Activated CD4-positive, alpha-beta memory T cell treated with anti-CD3 and anti-CD28 coated beads, Interleukin-2, amount 10 ng/mL, durations not matched to agents 7 days and 5 days (primary cell): Measurements from ENCODE around the gene BBS12. TPM values are rescaled to one million over a fixed set of nuclear protein-coding genes. Genes with fewer than 3 reads are reported as not detected.
A peak's percentile ranks its signal among the peaks of the same experiment; 100 is the strongest.
"Not testable (repeated sequence)": the region's sequence is repeated elsewhere in the genome, so short reads cannot be mapped to it uniquely, and the experiment has no call there.

Source experiments
- CTCF ChIA-PET: fragments of 350-600 bp; sonication (Branson Sonifier 250); formaldehyde crosslinking; loops from one replicate; lab custom pipeline; 2021; ENCODE audit warnings: antibody characterized with exemption, inconsistent platforms; lab: Charles Lee
- POLR2A ChIA-PET: fragments of 350-600 bp; sonication (Branson Sonifier 250); formaldehyde crosslinking; loops from one replicate; lab custom pipeline; 2021; ENCODE audit warnings: antibody characterized with exemption; lab: Charles Lee
- DNase-seq: peaks from one replicate; pipeline ENCODE4 v3.0.0-alpha.2; 2020
- H3K27ac Mint-ChIP-seq: one replicate; pipeline ENCODE4 v1.8.0; 2021; ENCODE audit warnings: mild to moderate bottlenecking, mixed read lengths
- H3K27me3 Mint-ChIP-seq: one replicate; pipeline ENCODE4 v1.8.0; 2021; ENCODE audit warnings: mixed read lengths
- H3K36me3 Mint-ChIP-seq: one replicate; pipeline ENCODE4 v1.8.0; 2021; ENCODE audit warnings: low read depth, mixed read lengths
- H3K4me1 Mint-ChIP-seq: one replicate; pipeline ENCODE4 v1.8.0; 2021; ENCODE audit warnings: mixed read lengths
- H3K4me3 Mint-ChIP-seq: one replicate; pipeline ENCODE4 v1.8.0; 2021; ENCODE audit warnings: mild to moderate bottlenecking, mixed read lengths
- H3K9me3 Mint-ChIP-seq: one replicate; pipeline ENCODE4 v1.8.0; 2021; ENCODE audit warnings: mixed read lengths
- total RNA-seq, 2 experiments: library from RNA; stranded (reverse); gene quantifications; one replicate each; pipeline ENCODE4 v1.2.3, GENCODE V29; 2021

BBS12 gene
- total RNA-seq, 2 experiments from 2014 or later, result 3.7 to 5.0 TPM

- H3K27ac Mint-ChIP-seq, result no peak overlapping the region
- ChIA-PET POLR2A (no interaction called here), CTCF (no interaction called here)
- no peaks in the 10 kb centered on the region for H3K4me1 Mint-ChIP-seq
- H3K36me3 Mint-ChIP-seq, result no peaks in the 10 kb centered on the region
- no peak for DNase-seq
- no peaks in the 10 kb centered on the region for H3K27me3 Mint-ChIP-seq
- no peaks in the 10 kb centered on the region for H3K9me3 Mint-ChIP-seq
- H3K4me3 Mint-ChIP-seq, result no peak overlapping the region
Observed at GRCh38 chr4:122775039-122775438, 42.5 kb downstream of the BBS12 start.

GRCh38 chr4:122775987-122776836, 43.7 kb downstream of the BBS12 start:
- Mint-ChIP-seq H3K27me3 (no peaks in the 10 kb centered on the region), H3K9me3 (no peaks in the 10 kb centered on the region), H3K36me3 (no peaks in the 10 kb centered on the region), H3K27ac (no peak overlapping the region), H3K4me3 (no peak overlapping the region), H3K4me1 (no peaks in the 10 kb centered on the region)
- ChIA-PET POLR2A (no interaction called here), CTCF (no interaction called here)
- DNase-seq, result no peak

GRCh38 chr4:122776916-122777315, 44.4 kb downstream of the BBS12 start:
- ChIA-PET CTCF (no interaction called here), POLR2A (no interaction called here)
- Mint-ChIP-seq H3K4me1 (no peaks in the 10 kb centered on the region), H3K4me3 (no peak overlapping the region), H3K9me3 (no peaks in the 10 kb centered on the region), H3K27me3 (peaks cover 4% of the 10 kb centered on the region), H3K27ac (no peak overlapping the region), H3K36me3 (no peaks in the 10 kb centered on the region)
- no peak for DNase-seq

GRCh38 chr4:122777846-122778673, 45.6 kb downstream of the BBS12 start:
- POLR2A ChIA-PET, result no interaction called here
- H3K4me3 Mint-ChIP-seq, result no peak overlapping the region
- CTCF ChIA-PET, result no interaction called here
- H3K36me3 Mint-ChIP-seq, result no peaks in the 10 kb centered on the region
- H3K27me3 Mint-ChIP-seq, result peaks cover 5% of the 10 kb centered on the region
- H3K9me3 Mint-ChIP-seq, result no peaks in the 10 kb centered on the region
- no peak overlapping the region for H3K27ac Mint-ChIP-seq
- no peak for DNase-seq
- no peaks in the 10 kb centered on the region for H3K4me1 Mint-ChIP-seq

- ChIA-PET POLR2A (interaction anchor here (0.7 kb wide), 1 partner anchor 92 kb away, joined by 3 read pairs; no protein-coding TSS in a partner anchor), CTCF (no interaction called here)
- H3K36me3 Mint-ChIP-seq, result no peaks in the 10 kb centered on the region
- peaks cover 25% of the 10 kb centered on the region for H3K4me1 Mint-ChIP-seq
- no peak overlapping the region for H3K27ac Mint-ChIP-seq
- no peak overlapping the region for H3K4me3 Mint-ChIP-seq
- no peak for DNase-seq
- peaks cover 5% of the 10 kb centered on the region for H3K9me3 Mint-ChIP-seq
- peaks cover 7% of the 10 kb centered on the region for H3K27me3 Mint-ChIP-seq
Observed at GRCh38 chr4:122781486-122781885, 49.0 kb downstream of the BBS12 start.

- Mint-ChIP-seq H3K4me1 (peaks cover 25% of the 10 kb centered on the region), H3K9me3 (peaks cover 5% of the 10 kb centered on the region), H3K4me3 (no peak overlapping the region), H3K27me3 (peaks cover 7% of the 10 kb centered on the region), H3K27ac (no peak overlapping the region), H3K36me3 (no peaks in the 10 kb centered on the region)
- CTCF ChIA-PET, result interaction anchor here (1.0 to 1.6 kb wide), 2 partner anchors 26 to 131 kb away, joined by 4 read pairs; no protein-coding TSS in a partner anchor
- DNase-seq, result no peak
- POLR2A ChIA-PET, result no interaction called here
Observed at GRCh38 chr4:122783301-122784215, 51.1 kb downstream of the BBS12 start.

GRCh38 chr4:122784261-122784660, 51.8 kb downstream of the BBS12 start:
- peaks cover 5% of the 10 kb centered on the region for H3K9me3 Mint-ChIP-seq
- H3K27me3 Mint-ChIP-seq, result peaks cover 7% of the 10 kb centered on the region
- no peak for DNase-seq
- POLR2A ChIA-PET, result no interaction called here
- H3K4me1 Mint-ChIP-seq, result peaks cover 25% of the 10 kb centered on the region
- H3K4me3 Mint-ChIP-seq, result no peak overlapping the region
- H3K27ac Mint-ChIP-seq, result no peak overlapping the region
- CTCF ChIA-PET, result interaction anchor here (1.6 kb wide), 1 partner anchor 26 kb away, joined by 4 read pairs; no protein-coding TSS in a partner anchor
- no peaks in the 10 kb centered on the region for H3K36me3 Mint-ChIP-seq

- Mint-ChIP-seq H3K4me3 (no peak overlapping the region), H3K27ac (peak overlapping the region; percentile 23), H3K4me1 (peaks cover 25% of the 10 kb centered on the region), H3K9me3 (peaks cover 5% of the 10 kb centered on the region), H3K27me3 (peaks cover 7% of the 10 kb centered on the region), H3K36me3 (no peaks in the 10 kb centered on the region)
- no peak for DNase-seq
- CTCF ChIA-PET, result no interaction called here
- POLR2A ChIA-PET, result no interaction called here
Observed at GRCh38 chr4:122785099-122785498, 52.6 kb downstream of the BBS12 start.

GRCh38 chr4:122786296-122786695, 53.8 kb downstream of the BBS12 start:
- DNase-seq, CTCF ChIA-PET, H3K27ac Mint-ChIP-seq, H3K27me3 Mint-ChIP-seq, H3K9me3 Mint-ChIP-seq, H3K36me3 Mint-ChIP-seq, POLR2A ChIA-PET, H3K4me3 Mint-ChIP-seq: not testable (repeated sequence)
- H3K4me1 Mint-ChIP-seq, result peaks cover 25% of the 10 kb centered on the region

- DNase-seq, CTCF ChIA-PET, H3K4me3 Mint-ChIP-seq, H3K36me3 Mint-ChIP-seq, H3K27ac Mint-ChIP-seq, H3K27me3 Mint-ChIP-seq, H3K9me3 Mint-ChIP-seq, POLR2A ChIA-PET: not testable (repeated sequence)
- H3K4me1 Mint-ChIP-seq, result peaks cover 25% of the 10 kb centered on the region
Observed at GRCh38 chr4:122786920-122787319, 54.4 kb downstream of the BBS12 start.

- ChIA-PET CTCF (interaction anchor here (1.6 kb wide), 1 partner anchor 71 kb away, joined by 3 read pairs; no protein-coding TSS in a partner anchor), POLR2A (no interaction called here)
- Mint-ChIP-seq H3K27ac (no peak overlapping the region), H3K27me3 (peaks cover 1% of the 10 kb centered on the region), H3K9me3 (peaks cover 5% of the 10 kb centered on the region), H3K4me1 (peaks cover 25% of the 10 kb centered on the region), H3K4me3 (no peak overlapping the region), H3K36me3 (no peaks in the 10 kb centered on the region)
- DNase-seq, result no peak
Observed at GRCh38 chr4:122787940-122788339, 55.4 kb downstream of the BBS12 start.

- Mint-ChIP-seq H3K36me3 (no peaks in the 10 kb centered on the region), H3K4me1 (peaks cover 23% of the 10 kb centered on the region), H3K9me3 (peaks cover 5% of the 10 kb centered on the region), H3K27ac (no peak overlapping the region), H3K4me3 (no peak overlapping the region), H3K27me3 (no peaks in the 10 kb centered on the region)
- DNase-seq, result no peak
- POLR2A ChIA-PET, result interaction anchor here (0.7 kb wide), 1 partner anchor 24 kb away, joined by 3 read pairs; no protein-coding TSS in a partner anchor
- CTCF ChIA-PET, result interaction anchor here (1.6 to 2.0 kb wide), 2 partner anchors 72 to 125 kb away, joined by 3 to 5 read pairs; no protein-coding TSS in a partner anchor
Observed at GRCh38 chr4:122788935-122789334, 56.4 kb downstream of the BBS12 start.
